ENCODE data around the gene GULP1.
"Not testable (repeated sequence)": the region's sequence is repeated elsewhere in the genome, so short reads cannot be mapped to it uniquely, and the experiment has no call there.

The GULP1 gene

GRCh38 chr2:188285774-188286173 is 5.9 kb upstream of the GULP1 start:
- DNase-seq, result no peak
- in situ Hi-C loops (cut with HindIII; ENCODE audit: low pct_ligation_motif_present, low pct_unique_long_range_greater_than_20kb, low sequenced_read_pairs), result no loop called here

GRCh38 chr2:188291142-188291616 is 495 bp upstream of the GULP1 start:
- DNase-seq, result peak; percentile 61
- in situ Hi-C loops (cut with HindIII; ENCODE audit: low pct_ligation_motif_present, low pct_unique_long_range_greater_than_20kb, low sequenced_read_pairs), result no loop called here

- DNase-seq, result peak; percentile 94
- in situ Hi-C loops (cut with HindIII; ENCODE audit: low pct_ligation_motif_present, low pct_unique_long_range_greater_than_20kb, low sequenced_read_pairs), result no loop called here
These were observed 920 bp downstream of the GULP1 start for GRCh38 chr2:188292348-188293239.

- in situ Hi-C loops (cut with HindIII; ENCODE audit: low pct_ligation_motif_present, low pct_unique_long_range_greater_than_20kb, low sequenced_read_pairs), result no loop called here
- peak; percentile 87 for DNase-seq
These were observed 2.1 kb downstream of the GULP1 start for GRCh38 chr2:188293601-188294351.

- no peak for DNase-seq
- in situ Hi-C loops (cut with HindIII; ENCODE audit: low pct_ligation_motif_present, low pct_unique_long_range_greater_than_20kb, low sequenced_read_pairs), result no loop called here
These were observed 2.8 kb downstream of the GULP1 start for GRCh38 chr2:188294352-188294926.

- in situ Hi-C loops (cut with HindIII; ENCODE audit: low pct_ligation_motif_present, low pct_unique_long_range_greater_than_20kb, low sequenced_read_pairs), result no loop called here
- peak; percentile 37 for DNase-seq
These were observed 3.5 kb downstream of the GULP1 start for GRCh38 chr2:188295067-188295685.

- in situ Hi-C loops (cut with HindIII; ENCODE audit: low pct_ligation_motif_present, low pct_unique_long_range_greater_than_20kb, low sequenced_read_pairs), result no loop called here
- DNase-seq, result no peak
These were observed 6.3 kb downstream of the GULP1 start for GRCh38 chr2:188297978-188298377.

GRCh38 chr2:188298937-188299371 is 7.3 kb downstream of the GULP1 start:
- in situ Hi-C loops (cut with HindIII; ENCODE audit: low pct_ligation_motif_present, low pct_unique_long_range_greater_than_20kb, low sequenced_read_pairs); DNase-seq: not testable (repeated sequence)

- in situ Hi-C loops (cut with HindIII; ENCODE audit: low pct_ligation_motif_present, low pct_unique_long_range_greater_than_20kb, low sequenced_read_pairs), result no loop called here
- DNase-seq, result no peak
These were observed 11.8 kb downstream of the GULP1 start for GRCh38 chr2:188303363-188304031.

- in situ Hi-C loops (cut with HindIII; ENCODE audit: low pct_ligation_motif_present, low pct_unique_long_range_greater_than_20kb, low sequenced_read_pairs), result no loop called here
- DNase-seq, result no peak
These were observed 13.6 kb downstream of the GULP1 start for GRCh38 chr2:188305271-188305670.

- DNase-seq, result no peak
- in situ Hi-C loops (cut with HindIII; ENCODE audit: low pct_ligation_motif_present, low pct_unique_long_range_greater_than_20kb, low sequenced_read_pairs), result no loop called here
These were observed 14.6 kb downstream of the GULP1 start for GRCh38 chr2:188306271-188306670.

GRCh38 chr2:188307850-188308283 is 16.2 kb downstream of the GULP1 start:
- no peak for DNase-seq
- in situ Hi-C loops (cut with HindIII; ENCODE audit: low pct_ligation_motif_present, low pct_unique_long_range_greater_than_20kb, low sequenced_read_pairs), result no loop called here

GRCh38 chr2:188308483-188308882 is 16.8 kb downstream of the GULP1 start:
- no peak for DNase-seq
- in situ Hi-C loops (cut with HindIII; ENCODE audit: low pct_ligation_motif_present, low pct_unique_long_range_greater_than_20kb, low sequenced_read_pairs), result no loop called here

- in situ Hi-C loops (cut with HindIII; ENCODE audit: low pct_ligation_motif_present, low pct_unique_long_range_greater_than_20kb, low sequenced_read_pairs), result no loop called here
- no peak for DNase-seq
These were observed 17.7 kb downstream of the GULP1 start for GRCh38 chr2:188309364-188309763.

GRCh38 chr2:188314314-188315054 is 22.8 kb downstream of the GULP1 start:
- in situ Hi-C loops (cut with HindIII; ENCODE audit: low pct_ligation_motif_present, low pct_unique_long_range_greater_than_20kb, low sequenced_read_pairs), result no loop called here

GRCh38 chr2:188315750-188316149 is 24.1 kb downstream of the GULP1 start:
- in situ Hi-C loops (cut with HindIII; ENCODE audit: low pct_ligation_motif_present, low pct_unique_long_range_greater_than_20kb, low sequenced_read_pairs), result no loop called here

More at GRCh38 chr2:188314314-188315054, 22.8 kb downstream of the GULP1 start:
- DNase-seq, result peak; percentile 82

GRCh38 chr2:188316342-188316741 is 24.7 kb downstream of the GULP1 start:
- DNase-seq, result no peak
- in situ Hi-C loops (cut with HindIII; ENCODE audit: low pct_ligation_motif_present, low pct_unique_long_range_greater_than_20kb, low sequenced_read_pairs), result no loop called here

More at GRCh38 chr2:188315750-188316149, 24.1 kb downstream of the GULP1 start:
- no peak for DNase-seq
